Uterus (tissue), 4 donors: Measurements from ENCODE around the gene RB1. TPM values are rescaled to one million over a fixed set of nuclear protein-coding genes. Genes with fewer than 3 reads are reported as not detected.
A peak's percentile ranks its signal among the peaks of the same experiment; 100 is the strongest.

Source experiments
- DNase-seq, 2 donors: peaks; one replicate each; pipeline ENCODE4 v3.0.0-alpha.2; 2019 to 2020
- H3K27ac ChIP-seq, 2 donors: fragments of 200-600 bp; sonication (generic); 1 replicate in 1 of 2; 2 replicates in 1 of 2; pipeline ENCODE4 v1.5.1; 2016 to 2018
- H3K27me3 ChIP-seq, 2 donors: fragments of 200-600 bp; sonication (generic); one replicate each; pipeline ENCODE4 v1.5.1; 2018 to 2019; ENCODE audit warnings: control low read depth in 1 of 2
- H3K36me3 ChIP-seq, 2 donors: fragments of 200-600 bp; sonication (generic); one replicate each; pipeline ENCODE4 v1.5.1; 2019; ENCODE audit warnings: control low read depth in 1 of 2
- H3K4me1 ChIP-seq, 2 donors: fragments of 200-600 bp; sonication (generic); one replicate each; pipeline ENCODE4 v1.5.1; 2018 to 2019; ENCODE audit warnings: control low read depth in 1 of 2
- H3K4me3 ChIP-seq, 2 donors: fragments of 200-600 bp; sonication (generic); 1 replicate in 1 of 2; 2 replicates in 1 of 2; pipeline ENCODE4 v1.5.1; 2018 to 2019; ENCODE audit warnings: mild to moderate bottlenecking in 1 of 2
- H3K9me3 ChIP-seq, 2 donors: fragments of 200-600 bp; sonication (generic); one replicate each; pipeline ENCODE4 v1.5.1; 2019; ENCODE audit warnings: control low read depth in 1 of 2
- POLR2A ChIP-seq, 2 donors: fragments of 450-650 bp; IDR thresholded peaks; one replicate each; pipeline ENCODE4 v1.6.1; 2016; ENCODE audit warnings: antibody characterized with exemption in 2 of 2, mild to moderate bottlenecking in 1 of 2, moderate library complexity in 1 of 2
- intact Hi-C: fragments of 100-400 bp; cut with DNase I; formaldehyde crosslinking; loops from one replicate; pipeline ENCODE4 v1.15.1; 2023; ENCODE audit warnings: low total_unique reads
- total RNA-seq, 4 donors: library from RNA; depleted of rRNA in 3 of 4; stranded (reverse); fragments of >200 nt in 3 of 4; gene quantifications; one replicate each; pipeline versions ENCODE4 v1.1.0 to v1.2.4, GENCODE V29; 2014 to 2023
- TF ChIP-seq, protein P1 (sequence below), 4 experiments: fragments of 200-600 bp in 2 of 4; fragments of 450-650 bp in 2 of 4; sonication (generic) in 2 of 4; IDR thresholded peaks; one replicate each; pipeline ENCODE4 v1.5.1; 2016 to 2019; ENCODE audit warnings: antibody characterized with exemption in 4 of 4, mild to moderate bottlenecking in 2 of 4, moderate library complexity in 1 of 4
- donor health status: DM: yes; HTN: yes; CAD: no.

RB1 gene
- total RNA-seq, 4 donors from 2014 or later, result 27.4 to 58.1 (median 33.9) TPM

DNA sequence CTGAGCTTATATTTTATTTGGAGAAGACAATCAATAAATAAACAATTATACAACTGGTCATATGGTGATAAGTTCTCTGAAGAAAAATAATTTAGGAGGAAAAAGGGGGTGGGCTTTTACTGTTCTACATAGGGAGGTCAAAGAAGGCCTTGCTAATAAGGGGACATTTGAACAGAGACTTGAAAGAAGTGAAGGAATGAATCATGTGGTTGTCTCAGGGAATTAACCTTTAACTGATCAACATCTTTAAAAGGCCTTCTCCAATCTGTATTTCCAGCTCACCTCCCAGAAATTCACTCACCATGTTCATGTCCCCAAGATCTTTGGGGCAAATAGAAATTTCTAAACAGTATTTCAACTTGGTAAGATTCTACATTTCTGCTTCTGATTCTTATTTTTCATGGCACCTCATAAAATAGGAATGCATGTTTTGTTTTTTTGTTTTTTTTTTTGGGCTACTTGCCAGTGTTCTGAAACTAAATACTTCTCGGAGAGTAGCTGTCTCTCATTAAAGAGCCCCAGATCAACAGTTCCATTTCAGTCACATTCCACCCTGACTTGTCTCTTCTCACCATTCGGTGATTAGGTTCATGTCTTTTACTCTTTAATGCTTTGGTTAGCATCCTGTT, 128.6 kb downstream of the RB1 start:
- DNase-seq, result no peak

DNA sequence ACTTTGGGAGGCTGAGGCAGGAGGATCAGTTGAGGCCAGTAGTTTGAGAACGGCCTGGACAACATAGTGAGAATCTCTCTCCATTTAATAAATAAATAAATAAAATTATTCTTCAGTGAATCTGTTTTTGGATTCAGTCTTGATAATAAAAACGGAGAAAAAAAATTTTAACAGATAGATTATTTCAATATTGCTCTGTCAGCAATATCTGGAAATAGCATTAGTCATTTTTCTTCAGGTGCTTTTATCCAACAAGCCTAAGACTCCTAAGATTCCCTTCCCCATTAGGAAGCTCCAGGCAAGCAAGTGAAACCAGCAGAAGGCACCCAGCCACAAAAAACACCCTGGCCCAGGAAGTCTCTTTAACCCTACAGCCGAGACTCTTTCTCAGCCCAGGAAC, 130.6 kb downstream of the RB1 start:
- Histone ChIP-seq H3K27ac (peak overlapping the region in 1 of 2 donors; percentile 0), H3K36me3 (no peaks in the 10 kb centered on the region), H3K4me1 (peaks cover 0 to 5% of the 10 kb centered on the region in 2 donors), H3K9me3 (no peaks in the 10 kb centered on the region), H3K27me3 (no peaks in the 10 kb centered on the region), H3K4me3 (no peak overlapping the region)
- intact Hi-C loops, result no loop called here
- DNase-seq, result no peak
- TF ChIP-seq, protein P1, sequence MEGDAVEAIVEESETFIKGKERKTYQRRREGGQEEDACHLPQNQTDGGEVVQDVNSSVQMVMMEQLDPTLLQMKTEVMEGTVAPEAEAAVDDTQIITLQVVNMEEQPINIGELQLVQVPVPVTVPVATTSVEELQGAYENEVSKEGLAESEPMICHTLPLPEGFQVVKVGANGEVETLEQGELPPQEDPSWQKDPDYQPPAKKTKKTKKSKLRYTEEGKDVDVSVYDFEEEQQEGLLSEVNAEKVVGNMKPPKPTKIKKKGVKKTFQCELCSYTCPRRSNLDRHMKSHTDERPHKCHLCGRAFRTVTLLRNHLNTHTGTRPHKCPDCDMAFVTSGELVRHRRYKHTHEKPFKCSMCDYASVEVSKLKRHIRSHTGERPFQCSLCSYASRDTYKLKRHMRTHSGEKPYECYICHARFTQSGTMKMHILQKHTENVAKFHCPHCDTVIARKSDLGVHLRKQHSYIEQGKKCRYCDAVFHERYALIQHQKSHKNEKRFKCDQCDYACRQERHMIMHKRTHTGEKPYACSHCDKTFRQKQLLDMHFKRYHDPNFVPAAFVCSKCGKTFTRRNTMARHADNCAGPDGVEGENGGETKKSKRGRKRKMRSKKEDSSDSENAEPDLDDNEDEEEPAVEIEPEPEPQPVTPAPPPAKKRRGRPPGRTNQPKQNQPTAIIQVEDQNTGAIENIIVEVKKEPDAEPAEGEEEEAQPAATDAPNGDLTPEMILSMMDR (IDR thresholded peaks at IDR 0.05), result no peak
- TF ChIP-seq POLR2A (IDR thresholded peaks at IDR 0.05), result no peak

More for the DNA sequence above, 128.6 kb downstream of the RB1 start:
- no peaks in the 10 kb centered on the region for H3K9me3 ChIP-seq
- no peak overlapping the region for H3K4me3 ChIP-seq
- H3K27me3 ChIP-seq, result no peaks in the 10 kb centered on the region
- intact Hi-C loops, result no loop called here
- H3K4me1 ChIP-seq, result peaks cover 0 to 5% of the 10 kb centered on the region in 2 donors
- TF ChIP-seq, protein P1 (IDR thresholded peaks at IDR 0.05), result no peak
- no peak for TF ChIP-seq POLR2A (IDR thresholded peaks at IDR 0.05)
- H3K27ac ChIP-seq, result peak overlapping the region; percentile 66 to 82
- H3K36me3 ChIP-seq, result no peaks in the 10 kb centered on the region

DNA sequence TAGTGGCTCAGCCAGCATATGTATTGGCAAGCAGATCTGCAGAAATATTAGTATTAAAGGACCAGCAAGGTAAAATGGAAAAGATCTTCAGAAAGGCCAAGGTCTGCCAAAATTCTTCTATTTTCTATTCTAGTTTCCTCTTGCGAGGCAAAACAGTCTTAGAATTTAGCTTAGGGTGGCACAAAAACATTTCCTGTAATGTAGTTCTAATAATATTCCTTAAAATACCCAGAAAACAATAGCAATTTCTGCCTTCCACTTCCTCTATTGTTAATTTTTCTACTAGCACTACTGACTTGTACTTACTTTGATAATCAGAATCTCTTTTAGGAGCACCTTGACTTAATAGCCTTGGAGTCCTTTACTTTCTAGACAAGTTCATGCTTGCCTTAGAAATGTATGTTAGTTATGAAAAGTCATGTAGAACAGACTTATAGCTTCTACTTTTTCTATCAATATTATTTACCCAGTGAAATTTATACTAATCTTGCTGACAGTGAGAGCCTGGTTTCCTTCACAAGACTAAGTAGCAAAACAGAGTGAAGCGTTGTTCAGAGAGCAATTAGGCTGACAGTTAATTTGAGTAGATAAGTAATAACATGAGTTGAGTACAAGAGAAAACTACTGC, 133.2 kb downstream of the RB1 start:
- TF ChIP-seq POLR2A (IDR thresholded peaks at IDR 0.05), result no peak
- TF ChIP-seq, protein P1 (IDR thresholded peaks at IDR 0.05), result no peak
- Histone ChIP-seq H3K36me3 (no peaks in the 10 kb centered on the region), H3K27ac (peak overlapping the region; percentile 24 to 53), H3K4me1 (peaks cover 0 to 5% of the 10 kb centered on the region in 2 donors), H3K9me3 (no peaks in the 10 kb centered on the region), H3K4me3 (no peak overlapping the region), H3K27me3 (no peaks in the 10 kb centered on the region)
- intact Hi-C loops, result no loop called here
- no peak for DNase-seq

DNA sequence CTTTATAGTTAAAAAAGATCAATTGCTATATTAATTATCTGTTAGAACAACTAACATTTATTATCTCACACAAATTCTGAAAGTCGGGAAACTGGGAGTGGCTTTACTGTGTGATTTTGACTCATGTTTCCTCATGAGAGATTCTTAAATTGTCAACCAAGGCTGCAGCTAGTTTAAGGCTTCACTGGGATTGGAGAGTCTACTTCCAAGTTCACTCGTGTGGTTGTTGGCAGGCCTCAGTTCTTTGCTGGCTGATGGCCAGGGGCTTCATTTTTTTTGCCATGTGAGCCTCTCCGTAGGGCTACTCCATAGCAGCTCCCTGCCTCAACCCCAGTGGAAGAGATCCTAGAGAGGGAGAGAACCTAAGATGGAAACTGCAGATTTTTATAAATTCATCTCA, 133.8 kb downstream of the RB1 start:
- Histone ChIP-seq H3K9me3 (no peaks in the 10 kb centered on the region), H3K36me3 (no peaks in the 10 kb centered on the region), H3K4me1 (peaks cover 0 to 5% of the 10 kb centered on the region in 2 donors), H3K27me3 (no peaks in the 10 kb centered on the region), H3K27ac (peak overlapping the region; percentile 17 to 53), H3K4me3 (no peak overlapping the region)
- intact Hi-C loops, result no loop called here
- peak; percentile 50 to 60 for DNase-seq
- no peak for TF ChIP-seq POLR2A (IDR thresholded peaks at IDR 0.05)
- TF ChIP-seq, protein P1 (IDR thresholded peaks at IDR 0.05), result no peak

DNA sequence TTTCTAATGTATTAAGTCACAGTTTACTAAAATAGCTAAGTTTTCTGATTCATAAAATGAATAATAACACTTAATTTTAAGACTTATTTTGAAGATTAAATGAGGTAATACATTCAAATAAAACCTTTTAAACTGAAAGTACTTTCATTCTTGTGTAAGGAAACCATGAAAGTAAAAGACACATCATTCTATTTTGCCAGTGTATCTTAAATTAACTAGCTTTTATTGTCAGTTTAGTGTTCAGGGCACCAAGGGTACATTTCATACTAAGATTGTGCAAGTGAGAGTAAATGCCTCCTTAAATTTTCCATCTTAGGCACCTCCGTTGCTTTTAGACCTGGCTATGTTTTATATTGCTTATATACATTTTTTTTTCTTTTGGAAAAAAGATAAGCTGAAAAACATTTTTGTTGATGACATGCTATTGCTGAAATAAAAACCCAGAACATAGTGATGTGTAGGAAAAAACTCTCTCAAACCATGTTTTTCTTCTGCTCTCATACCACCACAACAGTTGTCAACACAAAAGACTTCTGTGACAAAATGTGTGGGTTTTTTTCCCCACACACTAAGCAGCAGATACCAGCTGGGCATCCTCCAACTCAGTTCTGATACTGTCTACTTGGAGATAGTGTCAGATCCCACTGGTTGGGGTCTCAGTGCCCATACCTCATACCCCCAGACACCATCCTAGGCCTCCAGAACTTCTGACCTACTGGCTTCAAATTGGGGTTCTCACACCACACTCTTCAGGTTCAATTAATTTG, 140.1 kb downstream of the RB1 start:
- Histone ChIP-seq H3K4me1 (no peaks in the 10 kb centered on the region), H3K9me3 (no peaks in the 10 kb centered on the region), H3K4me3 (no peak overlapping the region), H3K27me3 (no peaks in the 10 kb centered on the region), H3K27ac (peak overlapping the region in 1 of 2 donors; percentile 45), H3K36me3 (no peaks in the 10 kb centered on the region)
- intact Hi-C loops, result no loop called here
- DNase-seq, result no peak
- TF ChIP-seq POLR2A (IDR thresholded peaks at IDR 0.05), result no peak
- TF ChIP-seq, protein P1 (IDR thresholded peaks at IDR 0.05), result no peak
